ENCODE measurements around the gene PRKN. TPM values are rescaled to one million over a fixed set of nuclear protein-coding genes. Genes with fewer than 3 reads are reported as not detected.

PRKN gene
- polyA plus RNA-seq, 1 experiment: 0.71 TPM

- no peak overlapping the region for H3K4me3 ChIP-seq (ENCODE audit: low read depth, low read length)
- H3K27me3 ChIP-seq (ENCODE audit: control insufficient read depth, insufficient read depth, low read length): no peaks in the 10 kb centered on the region
- ChIA-PET POLR2A (no interaction called here), CTCF (no interaction called here)
- H3K36me3 ChIP-seq (ENCODE audit: control insufficient read depth, insufficient read depth, low read length): no peaks in the 10 kb centered on the region
- no peak for TF ChIP-seq CTCF (IDR thresholded peaks at IDR 0.05; ENCODE audit: insufficient read depth, low read depth, low read length)
- DNase-seq (ENCODE audit: low read depth): no peak
Observed at GRCh38 chr6:161487694-161488093, 1239.9 kb downstream of the PRKN start.

DNA sequence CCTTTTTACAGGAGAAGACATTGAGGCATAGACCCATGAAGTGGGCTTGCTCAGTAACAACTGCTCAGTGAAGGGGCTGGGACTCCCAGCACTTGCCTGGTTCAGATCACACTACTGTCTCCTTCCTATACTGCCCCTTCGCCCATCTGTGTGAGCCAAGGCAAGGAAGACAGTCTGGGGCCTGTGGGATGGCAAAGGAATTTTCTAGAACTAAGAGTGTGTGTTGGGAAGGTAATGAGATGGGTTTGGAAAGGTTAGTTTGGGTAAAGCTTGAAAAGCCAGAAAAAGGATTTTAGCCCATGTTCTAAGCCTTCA is 1240.4 kb downstream of the PRKN start:
- H3K27me3 ChIP-seq (ENCODE audit: control insufficient read depth, insufficient read depth, low read length): no peaks in the 10 kb centered on the region
- ChIA-PET CTCF (no interaction called here), POLR2A (no interaction called here)
- no peak for TF ChIP-seq CTCF (IDR thresholded peaks at IDR 0.05; ENCODE audit: insufficient read depth, low read depth, low read length)
- DNase-seq (ENCODE audit: low read depth): no peak
- no peaks in the 10 kb centered on the region for H3K36me3 ChIP-seq (ENCODE audit: control insufficient read depth, insufficient read depth, low read length)
- no peak overlapping the region for H3K4me3 ChIP-seq (ENCODE audit: low read depth, low read length)

GRCh38 chr6:161486361-161487216 is 1241.0 kb downstream of the PRKN start:
- Histone ChIP-seq H3K36me3 (ENCODE audit: control insufficient read depth, insufficient read depth, low read length) (no peaks in the 10 kb centered on the region), H3K27me3 (ENCODE audit: control insufficient read depth, insufficient read depth, low read length) (no peaks in the 10 kb centered on the region), H3K4me3 (ENCODE audit: low read depth, low read length) (no peak overlapping the region)
- DNase-seq (ENCODE audit: low read depth): no peak
- ChIA-PET POLR2A (no interaction called here), CTCF (no interaction called here)
- no peak for TF ChIP-seq CTCF (IDR thresholded peaks at IDR 0.05; ENCODE audit: insufficient read depth, low read depth, low read length)

DNA sequence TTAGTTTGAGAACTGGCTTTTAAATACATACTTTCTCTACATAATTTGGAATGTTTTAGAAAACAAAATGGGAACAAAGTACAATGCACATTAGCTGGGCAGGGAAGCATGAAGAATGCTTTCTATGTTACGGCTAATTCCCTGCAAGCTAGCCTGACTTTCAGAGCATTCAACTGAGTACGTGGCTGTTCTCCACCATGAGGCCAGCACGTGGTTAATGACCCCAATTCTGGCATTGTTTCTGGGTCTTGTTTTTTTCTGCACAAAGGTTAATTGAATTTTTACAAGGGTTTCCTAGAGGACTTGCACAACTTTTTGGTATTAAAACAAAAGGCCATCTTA is 1245.1 kb downstream of the PRKN start:
- TF ChIP-seq CTCF (IDR thresholded peaks at IDR 0.05; ENCODE audit: insufficient read depth, low read depth, low read length): no peak
- CTCF ChIA-PET: interaction anchor here (0.7 to 2.0 kb wide), 3 partner anchors 10 to 64 kb away, joined by 3 to 4 read pairs (median 3); no protein-coding TSS in a partner anchor
- Histone ChIP-seq H3K36me3 (ENCODE audit: control insufficient read depth, insufficient read depth, low read length) (no peaks in the 10 kb centered on the region), H3K4me3 (ENCODE audit: low read depth, low read length) (no peak overlapping the region), H3K27me3 (ENCODE audit: control insufficient read depth, insufficient read depth, low read length) (no peaks in the 10 kb centered on the region)
- POLR2A ChIA-PET: no interaction called here
- DNase-seq (ENCODE audit: low read depth): no peak

GRCh38 chr6:161481786-161482516 is 1245.6 kb downstream of the PRKN start:
- no peaks in the 10 kb centered on the region for H3K27me3 ChIP-seq (ENCODE audit: control insufficient read depth, insufficient read depth, low read length)
- DNase-seq (ENCODE audit: low read depth): no peak
- no peaks in the 10 kb centered on the region for H3K36me3 ChIP-seq (ENCODE audit: control insufficient read depth, insufficient read depth, low read length)
- ChIA-PET CTCF (interaction anchor here (1.2 to 2.0 kb wide), 2 partner anchors 11 to 64 kb away, joined by 3 to 4 read pairs; no protein-coding TSS in a partner anchor), POLR2A (no interaction called here)
- TF ChIP-seq CTCF (IDR thresholded peaks at IDR 0.05; ENCODE audit: insufficient read depth, low read depth, low read length): no peak
- no peak overlapping the region for H3K4me3 ChIP-seq (ENCODE audit: low read depth, low read length)
